Activated CD4-positive, alpha-beta T cell treated with anti-CD3 and anti-CD28 coated beads for 4 hours (primary cell): ENCODE data around the gene LPGAT1.
"Not testable (repeated sequence)": the region's sequence is repeated elsewhere in the genome, so short reads cannot be mapped to it uniquely, and the experiment has no call there.

Experiments used
- DNase-seq, 2 donors: peaks; one replicate each; pipeline ENCODE4 v3.0.0-alpha.2; 2020

Gene LPGAT1

GRCh38 chr1:211697356-211697755 is 133.2 kb downstream of the LPGAT1 start:
- DNase-seq, result no peak

- DNase-seq, result no peak
These were observed 135.3 kb downstream of the LPGAT1 start for GRCh38 chr1:211695135-211695816.

GRCh38 chr1:211693911-211694310 is 136.7 kb downstream of the LPGAT1 start:
- not testable (repeated sequence) for DNase-seq
